HPDE6-E6E7 (cell line): ENCODE data around the gene ATXN10.
"Not testable (repeated sequence)": the region's sequence is repeated elsewhere in the genome, so short reads cannot be mapped to it uniquely, and the experiment has no call there.

Experiments used
- DNase-seq: peaks from one replicate; pipeline ENCODE4 v3.0.0; 2011; ENCODE audit warnings: missing footprints; ENCODE audit errors: extremely low spot score

The ATXN10 gene

GRCh38 chr22:45642986-45643385 is 28.6 kb upstream of the ATXN10 start:
- no peak for DNase-seq

- DNase-seq: no peak
Observed at GRCh38 chr22:45644714-45645113, 26.9 kb upstream of the ATXN10 start.

- DNase-seq: no peak
Observed at GRCh38 chr22:45645150-45645525, 26.5 kb upstream of the ATXN10 start.

- DNase-seq: peak; percentile 47
Observed at GRCh38 chr22:45645526-45646414, 25.9 kb upstream of the ATXN10 start.

GRCh38 chr22:45647532-45648225 is 24.0 kb upstream of the ATXN10 start:
- no peak for DNase-seq

- no peak for DNase-seq
Observed at GRCh38 chr22:45648301-45649117, 23.1 kb upstream of the ATXN10 start.

- no peak for DNase-seq
Observed at GRCh38 chr22:45649809-45650208, 21.8 kb upstream of the ATXN10 start.

GRCh38 chr22:45650721-45651120 is 20.9 kb upstream of the ATXN10 start:
- DNase-seq: no peak

GRCh38 chr22:45651931-45652528 is 19.6 kb upstream of the ATXN10 start:
- DNase-seq: no peak

- no peak for DNase-seq
Observed at GRCh38 chr22:45656577-45656976, 15.1 kb upstream of the ATXN10 start.

GRCh38 chr22:45657701-45658100 is 13.9 kb upstream of the ATXN10 start:
- no peak for DNase-seq

- DNase-seq: no peak
Observed at GRCh38 chr22:45664136-45664646, 7.4 kb upstream of the ATXN10 start.

- DNase-seq: no peak
Observed at GRCh38 chr22:45667486-45667885, 4.1 kb upstream of the ATXN10 start.

GRCh38 chr22:45670363-45670762 is 1.3 kb upstream of the ATXN10 start:
- not testable (repeated sequence) for DNase-seq

- DNase-seq: no peak
Observed at GRCh38 chr22:45670981-45671782, 452 bp upstream of the ATXN10 start.

GRCh38 chr22:45672564-45673481 is 1.2 kb downstream of the ATXN10 start:
- no peak for DNase-seq

GRCh38 chr22:45673482-45674175 is 2.0 kb downstream of the ATXN10 start:
- no peak for DNase-seq

- DNase-seq: no peak
Observed at GRCh38 chr22:45676024-45676423, 4.4 kb downstream of the ATXN10 start.

- DNase-seq: no peak
Observed at GRCh38 chr22:45677063-45677462, 5.4 kb downstream of the ATXN10 start.
